ENCODE measurements around the gene EMC10. TPM values are rescaled to one million over a fixed set of nuclear protein-coding genes. Genes with fewer than 3 reads are reported as not detected.

Gene EMC10
- polyA plus RNA-seq, 1 experiment = 45.4 TPM

GRCh38 chr19:50500753-50501151, 24.4 kb downstream of the EMC10 start:
- ChIA-PET POLR2A (no interaction called here), CTCF (no interaction called here)
- H3K4me3 ChIP-seq (ENCODE audit: low read depth, low read length) = no peak overlapping the region
- TF ChIP-seq, protein P1, sequence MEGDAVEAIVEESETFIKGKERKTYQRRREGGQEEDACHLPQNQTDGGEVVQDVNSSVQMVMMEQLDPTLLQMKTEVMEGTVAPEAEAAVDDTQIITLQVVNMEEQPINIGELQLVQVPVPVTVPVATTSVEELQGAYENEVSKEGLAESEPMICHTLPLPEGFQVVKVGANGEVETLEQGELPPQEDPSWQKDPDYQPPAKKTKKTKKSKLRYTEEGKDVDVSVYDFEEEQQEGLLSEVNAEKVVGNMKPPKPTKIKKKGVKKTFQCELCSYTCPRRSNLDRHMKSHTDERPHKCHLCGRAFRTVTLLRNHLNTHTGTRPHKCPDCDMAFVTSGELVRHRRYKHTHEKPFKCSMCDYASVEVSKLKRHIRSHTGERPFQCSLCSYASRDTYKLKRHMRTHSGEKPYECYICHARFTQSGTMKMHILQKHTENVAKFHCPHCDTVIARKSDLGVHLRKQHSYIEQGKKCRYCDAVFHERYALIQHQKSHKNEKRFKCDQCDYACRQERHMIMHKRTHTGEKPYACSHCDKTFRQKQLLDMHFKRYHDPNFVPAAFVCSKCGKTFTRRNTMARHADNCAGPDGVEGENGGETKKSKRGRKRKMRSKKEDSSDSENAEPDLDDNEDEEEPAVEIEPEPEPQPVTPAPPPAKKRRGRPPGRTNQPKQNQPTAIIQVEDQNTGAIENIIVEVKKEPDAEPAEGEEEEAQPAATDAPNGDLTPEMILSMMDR (IDR thresholded peaks at IDR 0.05; ENCODE audit: low read depth, low read length) = no peak
- no peak overlapping the region for H3K27ac ChIP-seq (ENCODE audit: low read depth, low read length)
- peaks cover 31% of the 10 kb centered on the region for H3K27me3 ChIP-seq (ENCODE audit: control insufficient read depth, insufficient read depth, low read length)
- DNase-seq (ENCODE audit: low read depth, low spot score) = no peak
- no peaks in the 10 kb centered on the region; the same call in 1 of the 2 replicates for H3K9me3 ChIP-seq (ENCODE audit: control insufficient read depth, insufficient read depth, low read length)

DNA sequence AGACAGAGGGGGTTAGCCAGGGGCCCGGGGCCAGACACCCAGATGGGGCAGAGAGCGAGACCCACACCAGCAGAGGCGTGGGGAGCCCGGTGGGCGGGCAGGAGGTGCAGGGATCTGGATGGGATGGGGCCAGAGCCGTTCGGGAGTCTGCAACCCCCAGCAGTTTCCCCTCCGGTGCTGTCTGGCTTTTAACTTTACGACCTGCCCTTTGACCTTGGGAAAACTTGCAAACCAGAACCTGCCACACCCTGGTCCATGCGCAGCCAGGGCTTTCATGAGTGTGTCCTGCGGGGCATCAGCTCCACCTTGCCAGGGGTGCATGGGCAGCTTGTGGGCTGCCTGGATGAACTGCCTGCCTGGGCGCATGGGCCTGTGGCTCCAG, 24.9 kb downstream of the EMC10 start:
- CTCF ChIA-PET = no interaction called here
- POLR2A ChIA-PET = no interaction called here
- H3K4me3 ChIP-seq (ENCODE audit: low read depth, low read length) = no peak overlapping the region
- no peaks in the 10 kb centered on the region; the same call in 1 of the 2 replicates for H3K9me3 ChIP-seq (ENCODE audit: control insufficient read depth, insufficient read depth, low read length)
- no peak overlapping the region for H3K27ac ChIP-seq (ENCODE audit: low read depth, low read length)
- DNase-seq (ENCODE audit: low read depth, low spot score) = no peak
- TF ChIP-seq, protein P1 (IDR thresholded peaks at IDR 0.05; ENCODE audit: low read depth, low read length) = no peak
- H3K27me3 ChIP-seq (ENCODE audit: control insufficient read depth, insufficient read depth, low read length) = peaks cover 31% of the 10 kb centered on the region

DNA sequence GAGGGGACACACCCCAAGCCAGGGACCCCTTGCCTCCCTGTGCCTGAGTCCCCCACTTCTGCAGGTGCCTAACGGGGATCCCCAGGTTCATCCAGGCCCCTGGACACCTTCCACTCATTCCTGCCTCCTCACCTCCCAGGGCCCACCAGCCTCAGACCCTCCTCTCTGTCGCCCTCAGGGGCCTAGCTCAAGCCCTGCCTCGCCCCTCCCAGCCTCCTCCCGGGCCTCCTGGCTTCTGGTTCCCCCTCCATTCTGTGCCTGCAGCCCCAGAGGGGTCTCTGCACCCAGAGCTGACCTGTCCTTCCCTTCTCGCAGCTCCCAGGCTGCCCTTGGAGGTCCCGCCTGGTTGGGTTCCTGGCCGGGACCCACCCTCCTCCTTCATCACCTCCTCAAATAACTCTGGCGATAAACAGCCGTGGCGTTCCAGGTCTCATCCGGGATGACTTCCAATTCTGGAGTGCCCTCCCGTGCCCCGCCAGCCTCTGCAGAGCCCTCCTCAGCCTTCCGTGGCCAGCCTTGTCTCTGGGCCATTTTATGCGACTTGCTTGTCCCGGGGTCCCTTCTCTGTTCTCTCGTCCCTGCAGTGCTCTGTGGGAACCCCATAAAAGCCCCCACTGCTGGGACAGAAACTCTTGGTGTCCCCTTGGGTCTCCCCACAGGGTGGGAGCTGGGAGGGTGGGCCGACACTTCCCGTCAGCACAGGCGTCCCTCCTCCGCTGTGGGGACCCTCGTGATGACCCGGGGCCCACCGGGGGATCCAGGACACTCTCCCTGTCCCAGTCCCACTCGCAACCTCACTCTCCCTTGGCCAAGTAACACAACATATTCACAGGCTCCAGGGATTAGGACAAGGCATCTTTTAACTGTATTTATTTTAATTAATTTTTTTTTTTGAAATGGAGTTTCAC, 25.5 kb downstream of the EMC10 start:
- ChIA-PET POLR2A (no interaction called here), CTCF (no interaction called here)
- peaks cover 27% of the 10 kb centered on the region for H3K27me3 ChIP-seq (ENCODE audit: control insufficient read depth, insufficient read depth, low read length)
- no peaks in the 10 kb centered on the region; the same call in 1 of the 2 replicates for H3K9me3 ChIP-seq (ENCODE audit: control insufficient read depth, insufficient read depth, low read length)
- H3K27ac ChIP-seq (ENCODE audit: low read depth, low read length) = no peak overlapping the region
- TF ChIP-seq, protein P1 (IDR thresholded peaks at IDR 0.05; ENCODE audit: low read depth, low read length) = no peak
- DNase-seq (ENCODE audit: low read depth, low spot score) = no peak
- no peak overlapping the region for H3K4me3 ChIP-seq (ENCODE audit: low read depth, low read length)

DNA sequence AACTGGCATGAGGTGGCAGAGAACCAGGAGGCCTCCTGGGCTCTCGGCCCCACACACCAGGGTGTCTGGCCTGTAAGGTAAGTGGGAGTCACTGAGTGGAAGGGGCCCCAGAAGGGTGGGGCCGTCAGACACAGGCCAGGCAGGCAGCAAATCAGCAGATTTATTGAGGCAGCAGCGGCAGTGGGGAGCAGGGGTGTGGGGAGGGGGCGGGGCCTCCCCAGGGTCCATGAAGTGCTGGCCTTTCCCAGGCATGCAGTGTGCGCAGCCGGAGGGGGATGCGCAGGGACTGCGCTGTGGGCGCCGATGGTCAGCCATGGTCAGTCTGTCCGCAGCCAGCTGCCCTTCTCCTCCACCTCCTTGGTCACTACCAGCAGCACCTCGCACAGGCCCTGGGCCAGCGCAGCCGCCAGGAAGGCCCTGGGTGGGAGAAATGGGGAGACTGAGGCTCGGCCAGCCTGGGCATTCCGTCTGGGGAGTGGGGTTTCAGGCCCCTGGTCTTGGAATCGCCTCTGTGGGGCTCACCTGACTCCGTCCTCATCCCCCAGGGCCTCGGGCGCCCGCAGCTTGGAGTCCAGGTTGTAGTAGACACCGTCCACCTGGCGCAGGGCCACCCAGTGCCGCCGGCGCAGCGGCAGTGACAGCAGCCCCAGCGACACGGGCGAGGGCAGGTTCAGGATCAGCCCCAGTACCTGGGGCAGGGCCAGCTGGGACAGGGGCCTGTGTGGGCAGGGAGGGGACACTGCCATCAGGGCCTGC, 29.7 kb downstream of the EMC10 start:
- Histone ChIP-seq H3K4me3 (ENCODE audit: low read depth, low read length) (no peak overlapping the region), H3K27ac (ENCODE audit: low read depth, low read length) (no peak overlapping the region), H3K9me3 (ENCODE audit: control insufficient read depth, insufficient read depth, low read length) (no peaks in the 10 kb centered on the region; the same call in 1 of the 2 replicates), H3K27me3 (ENCODE audit: control insufficient read depth, insufficient read depth, low read length) (peaks cover 3% of the 10 kb centered on the region)
- CTCF ChIA-PET = no interaction called here
- TF ChIP-seq, protein P1 (IDR thresholded peaks at IDR 0.05; ENCODE audit: low read depth, low read length) = no peak
- no peak for DNase-seq (ENCODE audit: low read depth, low spot score)
- POLR2A ChIA-PET = no interaction called here

DNA sequence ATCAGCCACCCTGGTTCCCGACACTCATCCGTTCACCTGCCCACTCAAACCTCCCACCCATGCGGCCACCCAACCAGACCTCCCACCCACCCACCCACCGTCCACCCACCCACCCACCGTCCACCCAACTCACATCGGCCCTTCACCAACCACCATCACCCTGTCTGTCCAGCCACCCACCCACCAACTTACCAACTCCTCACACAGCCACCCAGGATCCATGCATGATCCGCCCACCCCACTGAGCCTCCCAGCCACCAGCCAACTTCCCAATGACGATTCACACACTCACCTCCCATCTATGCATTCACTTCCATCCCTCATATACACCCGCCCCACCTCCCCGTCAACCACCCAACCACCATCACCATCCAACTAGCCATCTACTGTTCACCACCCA, 30.4 kb downstream of the EMC10 start:
- DNase-seq (ENCODE audit: low read depth, low spot score) = no peak
- Histone ChIP-seq H3K27ac (ENCODE audit: low read depth, low read length) (no peak overlapping the region), H3K4me3 (ENCODE audit: low read depth, low read length) (no peak overlapping the region), H3K9me3 (ENCODE audit: control insufficient read depth, insufficient read depth, low read length) (no peaks in the 10 kb centered on the region; the same call in 1 of the 2 replicates), H3K27me3 (ENCODE audit: control insufficient read depth, insufficient read depth, low read length) (no peaks in the 10 kb centered on the region)
- TF ChIP-seq, protein P1 (IDR thresholded peaks at IDR 0.05; ENCODE audit: low read depth, low read length) = no peak
- ChIA-PET POLR2A (no interaction called here), CTCF (no interaction called here)
